HepG2 (cell line): ENCODE data around the gene OR4D9. TPM values are rescaled to one million over a fixed set of nuclear protein-coding genes. Genes with fewer than 3 reads are reported as not detected.
A peak's percentile ranks its signal among the peaks of the same experiment; 100 is the strongest.

Experiments
- CEBPZ ChIP-seq: IDR thresholded peaks from 2 replicates; pipeline ENCODE4 v1.6.1; 2012; ENCODE audit warnings: low read length, improper control_type of control experiment
- FOXA3 ChIP-seq: IDR thresholded peaks from 2 replicates; pipeline ENCODE4 v1.6.1; 2016; ENCODE audit warnings: missing genetic modification reagents, missing compliant biosample characterization
- HOMEZ ChIP-seq: IDR thresholded peaks from 2 replicates; pipeline ENCODE4 v1.6.1; 2016; ENCODE audit warnings: low read depth
- KMT2A ChIP-seq: sonication (generic); formaldehyde crosslinking; IDR thresholded peaks from 2 replicates; pipeline ENCODE4 v1.4.0; 2020; ENCODE audit warnings: missing genetic modification reagents
- MNT ChIP-seq: fragments of 450-650 bp; IDR thresholded peaks from 2 replicates; pipeline ENCODE4 v1.6.1; 2016
- NCOA2 ChIP-seq: sonication (generic); formaldehyde crosslinking; IDR thresholded peaks from 2 replicates; pipeline ENCODE4 v1.8.0; 2022; ENCODE audit warnings: inconsistent platforms
- TSC22D2 ChIP-seq: sonication (generic); formaldehyde crosslinking; IDR thresholded peaks from 2 replicates; pipeline ENCODE4 v1.5.1; 2020; ENCODE audit warnings: missing genetic modification reagents, mild to moderate bottlenecking, borderline replicate concordance
- ZBTB38 ChIP-seq: sonication (generic); formaldehyde crosslinking; IDR thresholded peaks from 2 replicates; pipeline ENCODE4 v1.5.1; 2020; ENCODE audit warnings: mild to moderate bottlenecking, missing genetic modification reagents
- ZNF331 ChIP-seq: sonication (generic); formaldehyde crosslinking; IDR thresholded peaks from 2 replicates; pipeline ENCODE4 v1.4.0; 2020; ENCODE audit warnings: missing genetic modification reagents
- ZNF44 ChIP-seq: sonication (generic); formaldehyde crosslinking; IDR thresholded peaks from 2 replicates; pipeline ENCODE4 v1.5.1; 2020; ENCODE audit warnings: mild to moderate bottlenecking, missing genetic modification reagents
- ZNF546 ChIP-seq: sonication (generic); formaldehyde crosslinking; conservative IDR thresholded peaks from 2 replicates; pipeline ENCODE4 v1.8.1; 2023; ENCODE audit warnings: mild to moderate bottlenecking, missing genetic modification reagents
- ZNF598 ChIP-seq: sonication (generic); formaldehyde crosslinking; IDR thresholded peaks from 2 replicates; pipeline ENCODE4 v1.5.1; 2020; ENCODE audit warnings: mild to moderate bottlenecking, missing genetic modification reagents, borderline replicate concordance
- ZNF607 ChIP-seq: sonication (generic); formaldehyde crosslinking; IDR thresholded peaks from 2 replicates; pipeline ENCODE4 v1.5.1; 2020; ENCODE audit warnings: missing genetic modification reagents, mild to moderate bottlenecking, borderline replicate concordance
- polyA plus RNA-seq, 8 experiments: library from polyadenylated mRNA; depleted of rRNA in 3 of 8; stranded (reverse) in 7 of 8; unstranded in 1 of 8; fragments of >200 nt; fragmentation: Illumina TruSeq in 4 of 8; extraction: Trizol in 4 of 8; gene quantifications; 2 replicates each; pipeline versions ENCODE4 v1.2.1 to v1.2.3, GENCODE V29; 2011 to 2016; ENCODE audit warnings: low read depth in 4 of 8, missing spikeins in 1 of 8, mixed read lengths in 1 of 8; ENCODE audit not compliant: insufficient read depth in 1 of 8
- total RNA-seq, 5 experiments: library from RNA; depleted of rRNA; stranded (reverse); fragments of >200 nt; fragmentation: Illumina TruSeq; extraction: Trizol; gene quantifications; 2 replicates each; pipeline ENCODE4 v1.2.3, GENCODE V29; 2016; ENCODE audit warnings: low read depth in 1 of 5
- TF ChIP-seq, protein P1 (sequence below): sonication (generic); formaldehyde crosslinking; IDR thresholded peaks from 2 replicates; pipeline ENCODE4 v1.8.0; 2022; ENCODE audit warnings: missing genetic modification reagents, mild to moderate bottlenecking, borderline replicate concordance
- TF ChIP-seq, protein P2 (sequence below), 2 experiments: fragments of 450-650 bp in 1 of 2; sonication (generic) in 1 of 2; formaldehyde crosslinking; IDR thresholded peaks; 2 replicates each; pipeline versions ENCODE4 v1.5.0 to v1.8.0; 2020 to 2022; ENCODE audit warnings: mild to moderate bottlenecking in 1 of 2, missing genetic modification reagents in 1 of 2
- TF ChIP-seq, protein P3 (sequence below): sonication (generic); formaldehyde crosslinking; IDR thresholded peaks from 2 replicates; pipeline ENCODE4 v1.8.0; 2022; ENCODE audit warnings: mild to moderate bottlenecking, missing genetic modification reagents, moderate library complexity
- TF ChIP-seq, protein P4 (sequence below): sonication (generic); formaldehyde crosslinking; IDR thresholded peaks from 2 replicates; pipeline ENCODE4 v1.8.0; 2022; ENCODE audit warnings: low read depth, missing genetic modification reagents

The OR4D9 gene
- total and polyA plus RNA-seq, 2 of the 13 experiments (the other 11 are each of a cell fraction or from before 2014, with no cell fraction given), result not detected

- TF ChIP-seq, protein P1, sequence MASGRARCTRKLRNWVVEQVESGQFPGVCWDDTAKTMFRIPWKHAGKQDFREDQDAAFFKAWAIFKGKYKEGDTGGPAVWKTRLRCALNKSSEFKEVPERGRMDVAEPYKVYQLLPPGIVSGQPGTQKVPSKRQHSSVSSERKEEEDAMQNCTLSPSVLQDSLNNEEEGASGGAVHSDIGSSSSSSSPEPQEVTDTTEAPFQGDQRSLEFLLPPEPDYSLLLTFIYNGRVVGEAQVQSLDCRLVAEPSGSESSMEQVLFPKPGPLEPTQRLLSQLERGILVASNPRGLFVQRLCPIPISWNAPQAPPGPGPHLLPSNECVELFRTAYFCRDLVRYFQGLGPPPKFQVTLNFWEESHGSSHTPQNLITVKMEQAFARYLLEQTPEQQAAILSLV (CRISPR knock-in tag), result no peak
- TF ChIP-seq ZNF44 (CRISPR knock-in tag) (no peak), HOMEZ (CRISPR knock-in tag) (no peak), ZNF607 (CRISPR knock-in tag) (no peak), ZNF546 (CRISPR knock-in tag) (no peak), FOXA3 (no peak), ZNF598 (CRISPR knock-in tag) (no peak), NCOA2 (CRISPR knock-in tag) (no peak), TSC22D2 (no peak), ZNF331 (CRISPR knock-in tag) (peak; percentile 23), MNT (peak; percentile 36; the same call in 1 of the 2 replicates), CEBPZ (no peak), ZBTB38 (no peak), KMT2A (CRISPR knock-in tag) (no peak)
- TF ChIP-seq, protein P2, sequence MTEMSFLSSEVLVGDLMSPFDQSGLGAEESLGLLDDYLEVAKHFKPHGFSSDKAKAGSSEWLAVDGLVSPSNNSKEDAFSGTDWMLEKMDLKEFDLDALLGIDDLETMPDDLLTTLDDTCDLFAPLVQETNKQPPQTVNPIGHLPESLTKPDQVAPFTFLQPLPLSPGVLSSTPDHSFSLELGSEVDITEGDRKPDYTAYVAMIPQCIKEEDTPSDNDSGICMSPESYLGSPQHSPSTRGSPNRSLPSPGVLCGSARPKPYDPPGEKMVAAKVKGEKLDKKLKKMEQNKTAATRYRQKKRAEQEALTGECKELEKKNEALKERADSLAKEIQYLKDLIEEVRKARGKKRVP (CRISPR knock-in tag; IDR thresholded peaks at IDR 0.05), result no peak; a peak in 1 of 4 replicates
- TF ChIP-seq, protein P3, sequence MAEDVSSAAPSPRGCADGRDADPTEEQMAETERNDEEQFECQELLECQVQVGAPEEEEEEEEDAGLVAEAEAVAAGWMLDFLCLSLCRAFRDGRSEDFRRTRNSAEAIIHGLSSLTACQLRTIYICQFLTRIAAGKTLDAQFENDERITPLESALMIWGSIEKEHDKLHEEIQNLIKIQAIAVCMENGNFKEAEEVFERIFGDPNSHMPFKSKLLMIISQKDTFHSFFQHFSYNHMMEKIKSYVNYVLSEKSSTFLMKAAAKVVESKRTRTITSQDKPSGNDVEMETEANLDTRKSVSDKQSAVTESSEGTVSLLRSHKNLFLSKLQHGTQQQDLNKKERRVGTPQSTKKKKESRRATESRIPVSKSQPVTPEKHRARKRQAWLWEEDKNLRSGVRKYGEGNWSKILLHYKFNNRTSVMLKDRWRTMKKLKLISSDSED (CRISPR knock-in tag), result no peak
- TF ChIP-seq, protein P4, sequence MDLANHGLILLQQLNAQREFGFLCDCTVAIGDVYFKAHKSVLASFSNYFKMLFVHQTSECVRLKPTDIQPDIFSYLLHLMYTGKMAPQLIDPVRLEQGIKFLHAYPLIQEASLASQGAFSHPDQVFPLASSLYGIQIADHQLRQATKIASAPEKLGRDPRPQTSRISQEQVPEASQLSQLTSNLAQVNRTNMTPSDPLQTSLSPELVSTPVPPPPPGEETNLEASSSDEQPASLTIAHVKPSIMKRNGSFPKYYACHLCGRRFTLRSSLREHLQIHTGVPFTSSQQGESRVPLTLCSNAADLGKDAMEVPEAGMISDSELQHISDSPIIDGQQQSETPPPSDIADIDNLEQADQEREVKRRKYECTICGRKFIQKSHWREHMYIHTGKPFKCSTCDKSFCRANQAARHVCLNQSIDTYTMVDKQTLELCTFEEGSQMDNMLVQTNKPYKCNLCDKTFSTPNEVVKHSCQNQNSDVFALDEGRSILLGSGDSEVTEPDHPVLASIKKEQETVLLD (CRISPR knock-in tag), result no peak
Observed at GRCh38 chr11:59556115-59556916, 45.0 kb downstream of the OR4D9 start (continued).
